Stimulated activated memory B cell treated with anti-CD40 and anti-IgM and Interleukin-4, amounts not matched to agents 10 μg/mL and 1 μg/mL and 100 μg/mL, for 72 hours (primary cell): ENCODE measurements around the gene PLEKHM3.

ENCODE experiments used
- ATAC-seq: fragments of 150-1000 bp; cut with Tn5 transposase; 2 replicates; pipeline ENCODE4 v1.10.0; 2021
- H3K27ac Mint-ChIP-seq: one replicate; pipeline ENCODE4 v1.8.0; 2022; ENCODE audit warnings: mild to moderate bottlenecking, mixed read lengths
- H3K27me3 Mint-ChIP-seq: one replicate; pipeline ENCODE4 v1.8.0; 2022; ENCODE audit warnings: mixed read lengths
- H3K36me3 Mint-ChIP-seq: one replicate; pipeline ENCODE4 v1.8.0; 2022; ENCODE audit warnings: mixed read lengths
- H3K4me1 Mint-ChIP-seq: one replicate; pipeline ENCODE4 v1.8.0; 2022; ENCODE audit warnings: mixed read lengths
- H3K4me3 Mint-ChIP-seq: one replicate; pipeline ENCODE4 v1.8.0; 2022; ENCODE audit warnings: mild to moderate bottlenecking, moderate library complexity, mixed read lengths
- H3K9me3 Mint-ChIP-seq: one replicate; pipeline ENCODE4 v1.8.0; 2022; ENCODE audit warnings: mixed read lengths

PLEKHM3 gene

GRCh38 chr2:207884127-207884526 lies 141.2 kb downstream of the PLEKHM3 start:
- Mint-ChIP-seq H3K9me3 (no peaks in the 10 kb centered on the region), H3K4me1 (peaks cover 5% of the 10 kb centered on the region), H3K4me3 (no peak overlapping the region), H3K27me3 (no peaks in the 10 kb centered on the region), H3K36me3 (peaks cover 9% of the 10 kb centered on the region), H3K27ac (no peak overlapping the region)
- no peak for ATAC-seq

- H3K27ac Mint-ChIP-seq, result no peak overlapping the region
Measured at GRCh38 chr2:207883002-207883780, 142.1 kb downstream of the PLEKHM3 start.

GRCh38 chr2:207881902-207882301 lies 143.4 kb downstream of the PLEKHM3 start:
- Mint-ChIP-seq H3K9me3 (no peaks in the 10 kb centered on the region), H3K27me3 (no peaks in the 10 kb centered on the region), H3K36me3 (peaks cover 9% of the 10 kb centered on the region), H3K4me3 (no peak overlapping the region), H3K27ac (no peak overlapping the region), H3K4me1 (peaks cover 5% of the 10 kb centered on the region)
- ATAC-seq, result no peak

More at GRCh38 chr2:207883002-207883780, 142.1 kb downstream of the PLEKHM3 start:
- peak; percentile 48 for ATAC-seq
- no peaks in the 10 kb centered on the region for H3K9me3 Mint-ChIP-seq
- H3K4me3 Mint-ChIP-seq, result no peak overlapping the region
- peaks cover 5% of the 10 kb centered on the region for H3K4me1 Mint-ChIP-seq
- H3K36me3 Mint-ChIP-seq, result peaks cover 9% of the 10 kb centered on the region
- H3K27me3 Mint-ChIP-seq, result no peaks in the 10 kb centered on the region

GRCh38 chr2:207879536-207879935 lies 145.8 kb downstream of the PLEKHM3 start:
- H3K27ac Mint-ChIP-seq, result no peak overlapping the region
- no peak overlapping the region for H3K4me3 Mint-ChIP-seq
- peaks cover 9% of the 10 kb centered on the region for H3K36me3 Mint-ChIP-seq
- no peaks in the 10 kb centered on the region for H3K9me3 Mint-ChIP-seq
- H3K4me1 Mint-ChIP-seq, result peaks cover 5% of the 10 kb centered on the region
- ATAC-seq, result no peak
- no peaks in the 10 kb centered on the region for H3K27me3 Mint-ChIP-seq

- Mint-ChIP-seq H3K27ac (no peak overlapping the region), H3K4me1 (no peaks in the 10 kb centered on the region), H3K9me3 (no peaks in the 10 kb centered on the region), H3K27me3 (no peaks in the 10 kb centered on the region), H3K36me3 (peaks cover 10% of the 10 kb centered on the region), H3K4me3 (no peak overlapping the region)
- no peak for ATAC-seq
Measured at GRCh38 chr2:207876842-207877535, 148.3 kb downstream of the PLEKHM3 start.

GRCh38 chr2:207875473-207876212 lies 149.7 kb downstream of the PLEKHM3 start:
- Mint-ChIP-seq H3K36me3 (peaks cover 6% of the 10 kb centered on the region), H3K4me3 (no peak overlapping the region), H3K4me1 (no peaks in the 10 kb centered on the region), H3K9me3 (no peaks in the 10 kb centered on the region), H3K27me3 (no peaks in the 10 kb centered on the region), H3K27ac (no peak overlapping the region)
- ATAC-seq, result no peak

- H3K27ac Mint-ChIP-seq, result no peak overlapping the region
- peaks cover 6% of the 10 kb centered on the region for H3K36me3 Mint-ChIP-seq
- H3K9me3 Mint-ChIP-seq, result no peaks in the 10 kb centered on the region
- H3K4me3 Mint-ChIP-seq, result no peak overlapping the region
- no peak for ATAC-seq
- no peaks in the 10 kb centered on the region for H3K27me3 Mint-ChIP-seq
- H3K4me1 Mint-ChIP-seq, result no peaks in the 10 kb centered on the region
Measured at GRCh38 chr2:207873794-207874193, 151.5 kb downstream of the PLEKHM3 start.

- ATAC-seq, result no peak
- no peaks in the 10 kb centered on the region for H3K9me3 Mint-ChIP-seq
- no peak overlapping the region for H3K4me3 Mint-ChIP-seq
- no peaks in the 10 kb centered on the region for H3K4me1 Mint-ChIP-seq
- H3K27ac Mint-ChIP-seq, result no peak overlapping the region
- H3K27me3 Mint-ChIP-seq, result no peaks in the 10 kb centered on the region
- peaks cover 6% of the 10 kb centered on the region for H3K36me3 Mint-ChIP-seq
Measured at GRCh38 chr2:207871911-207872310, 153.4 kb downstream of the PLEKHM3 start.

GRCh38 chr2:207871506-207871905 lies 153.8 kb downstream of the PLEKHM3 start:
- Mint-ChIP-seq H3K27ac (no peak overlapping the region), H3K9me3 (no peaks in the 10 kb centered on the region), H3K4me1 (no peaks in the 10 kb centered on the region), H3K4me3 (no peak overlapping the region), H3K36me3 (peaks cover 6% of the 10 kb centered on the region), H3K27me3 (no peaks in the 10 kb centered on the region)
- no peak for ATAC-seq

GRCh38 chr2:207870814-207871213 lies 154.5 kb downstream of the PLEKHM3 start:
- H3K27ac Mint-ChIP-seq, result no peak overlapping the region
- H3K4me1 Mint-ChIP-seq, result no peaks in the 10 kb centered on the region
- no peaks in the 10 kb centered on the region for H3K27me3 Mint-ChIP-seq
- ATAC-seq, result no peak
- H3K9me3 Mint-ChIP-seq, result no peaks in the 10 kb centered on the region
- H3K4me3 Mint-ChIP-seq, result no peak overlapping the region
- peaks cover 6% of the 10 kb centered on the region for H3K36me3 Mint-ChIP-seq

GRCh38 chr2:207869784-207870778 lies 155.2 kb downstream of the PLEKHM3 start:
- Mint-ChIP-seq H3K27ac (no peak overlapping the region), H3K9me3 (no peaks in the 10 kb centered on the region), H3K36me3 (peaks cover 6% of the 10 kb centered on the region), H3K4me3 (no peak overlapping the region), H3K4me1 (no peaks in the 10 kb centered on the region), H3K27me3 (no peaks in the 10 kb centered on the region)
- no peak for ATAC-seq

GRCh38 chr2:207868855-207869596 lies 156.3 kb downstream of the PLEKHM3 start:
- H3K27me3 Mint-ChIP-seq, result no peaks in the 10 kb centered on the region
- no peak for ATAC-seq
- H3K4me3 Mint-ChIP-seq, result no peak overlapping the region
- no peak overlapping the region for H3K27ac Mint-ChIP-seq
- no peaks in the 10 kb centered on the region for H3K9me3 Mint-ChIP-seq
- no peaks in the 10 kb centered on the region for H3K4me1 Mint-ChIP-seq
- peaks cover 6% of the 10 kb centered on the region for H3K36me3 Mint-ChIP-seq

GRCh38 chr2:207867905-207868304 lies 157.4 kb downstream of the PLEKHM3 start:
- Mint-ChIP-seq H3K4me3 (no peak overlapping the region), H3K9me3 (no peaks in the 10 kb centered on the region), H3K27ac (no peak overlapping the region), H3K36me3 (peaks cover 4% of the 10 kb centered on the region), H3K27me3 (no peaks in the 10 kb centered on the region), H3K4me1 (no peaks in the 10 kb centered on the region)
- ATAC-seq, result no peak

GRCh38 chr2:207867056-207867455 lies 158.3 kb downstream of the PLEKHM3 start:
- Mint-ChIP-seq H3K4me3 (no peak overlapping the region), H3K27me3 (no peaks in the 10 kb centered on the region), H3K36me3 (no peaks in the 10 kb centered on the region), H3K4me1 (no peaks in the 10 kb centered on the region), H3K9me3 (no peaks in the 10 kb centered on the region), H3K27ac (no peak overlapping the region)
- ATAC-seq, result no peak
